A673 (cell line): ENCODE data around the gene LRRK1.

Experiments used
- CTCF ChIP-seq: fragments of 300-800, 200-600 bp; sonication (generic); conservative IDR thresholded peaks from 2 replicates; pipeline ENCODE4 v1.5.1; 2017; ENCODE audit warnings: low read depth, mild to moderate bottlenecking, antibody characterized with exemption, low read length, moderate library complexity, mixed read lengths
- EZH2 ChIP-seq: fragments of 200-600 bp; sonication (generic); IDR thresholded peaks from 2 replicates; pipeline ENCODE4 v1.6.1; 2017; ENCODE audit warnings: borderline replicate concordance, low read depth, mild to moderate bottlenecking, mixed read lengths, antibody characterized with exemption, low read length; ENCODE audit not compliant: poor library complexity, severe bottlenecking

- TF ChIP-seq CTCF (no peak), EZH2 (no peak)
These were observed 192.6 kb downstream of the LRRK1 start for GRCh38 chr15:101111570-101112262.
